Endothelial cell (in vitro differentiated cells): ENCODE results near the gene ERP44. TPM values are rescaled to one million over a fixed set of nuclear protein-coding genes. Genes with fewer than 3 reads are reported as not detected.

Experiments used
- DNase-seq: peaks from one replicate; pipeline ENCODE4 v3.0.0; 2021; ENCODE audit warnings: low spot score
- H3K27ac Mint-ChIP-seq: one replicate; pipeline ENCODE4 v1.8.0; 2021; ENCODE audit warnings: mixed read lengths, inconsistent platforms; ENCODE audit not compliant: unreplicated experiment
- H3K27me3 Mint-ChIP-seq: one replicate; pipeline ENCODE4 v1.8.0; 2021; ENCODE audit warnings: mild to moderate bottlenecking, moderate library complexity, mixed read lengths, inconsistent platforms; ENCODE audit not compliant: unreplicated experiment
- H3K36me3 Mint-ChIP-seq: one replicate; pipeline ENCODE4 v1.8.0; 2021; ENCODE audit warnings: mild to moderate bottlenecking, low read depth, mixed read lengths, inconsistent platforms; ENCODE audit not compliant: unreplicated experiment
- H3K4me1 Mint-ChIP-seq: one replicate; pipeline ENCODE4 v1.8.0; 2021; ENCODE audit warnings: mild to moderate bottlenecking, mixed read lengths, inconsistent platforms; ENCODE audit not compliant: unreplicated experiment
- H3K4me3 Mint-ChIP-seq: one replicate; pipeline ENCODE4 v1.8.0; 2021; ENCODE audit warnings: mild to moderate bottlenecking, mixed read lengths, inconsistent platforms; ENCODE audit not compliant: unreplicated experiment
- H3K9me3 Mint-ChIP-seq: one replicate; pipeline ENCODE4 v1.8.0; 2021; ENCODE audit warnings: mixed read lengths, inconsistent platforms; ENCODE audit not compliant: unreplicated experiment
- CTCF ChIP-seq: fragments of 200-600 bp; sonication (generic); IDR thresholded peaks from one replicate; pipeline ENCODE4 v1.5.0; 2021; ENCODE audit warnings: antibody characterized with exemption; ENCODE audit not compliant: unreplicated experiment
- total RNA-seq: library from RNA; stranded (reverse); fragmentation: NEBNext Ultra II Directional; extraction: Animal tissue kit (Norgen Biotek cat#: 25700); gene quantifications from one replicate; pipeline ENCODE4 v1.2.1, GENCODE V29; 2021; ENCODE audit not compliant: unreplicated experiment

ERP44 gene
- total RNA-seq, 1 donor from 2014 or later, result 14.5 TPM

GRCh38 chr9:99948896-99949295 is 149.9 kb downstream of the ERP44 start:
- Mint-ChIP-seq H3K4me1 (no peaks in the 10 kb centered on the region), H3K9me3 (no peaks in the 10 kb centered on the region), H3K27ac (no peak overlapping the region), H3K27me3 (no peaks in the 10 kb centered on the region), H3K36me3 (no peaks in the 10 kb centered on the region), H3K4me3 (no peak overlapping the region)
- DNase-seq, result no peak
- no peak for TF ChIP-seq CTCF

GRCh38 chr9:99948482-99948881 is 150.3 kb downstream of the ERP44 start:
- no peak for DNase-seq
- no peaks in the 10 kb centered on the region for H3K4me1 Mint-ChIP-seq
- H3K4me3 Mint-ChIP-seq, result no peak overlapping the region
- H3K9me3 Mint-ChIP-seq, result no peaks in the 10 kb centered on the region
- no peak for TF ChIP-seq CTCF
- no peaks in the 10 kb centered on the region for H3K27me3 Mint-ChIP-seq
- no peaks in the 10 kb centered on the region for H3K36me3 Mint-ChIP-seq
- no peak overlapping the region for H3K27ac Mint-ChIP-seq

GRCh38 chr9:99947395-99947794 is 151.4 kb downstream of the ERP44 start:
- no peak overlapping the region for H3K27ac Mint-ChIP-seq
- no peaks in the 10 kb centered on the region for H3K36me3 Mint-ChIP-seq
- DNase-seq, result no peak
- peak; percentile 60 for TF ChIP-seq CTCF
- H3K4me3 Mint-ChIP-seq, result no peak overlapping the region
- no peaks in the 10 kb centered on the region for H3K27me3 Mint-ChIP-seq
- no peaks in the 10 kb centered on the region for H3K4me1 Mint-ChIP-seq
- H3K9me3 Mint-ChIP-seq, result no peaks in the 10 kb centered on the region

- DNase-seq, result no peak
These were observed 161.7 kb downstream of the ERP44 start for GRCh38 chr9:99936947-99937587.

More at GRCh38 chr9:99936947-99937587, 161.7 kb downstream of the ERP44 start:
- no peak overlapping the region for H3K4me3 Mint-ChIP-seq
- no peaks in the 10 kb centered on the region for H3K4me1 Mint-ChIP-seq
- no peak for TF ChIP-seq CTCF
- H3K27me3 Mint-ChIP-seq, result peaks cover 1% of the 10 kb centered on the region
- H3K27ac Mint-ChIP-seq, result no peak overlapping the region
- H3K9me3 Mint-ChIP-seq, result peaks cover 6% of the 10 kb centered on the region
- peaks cover 23% of the 10 kb centered on the region for H3K36me3 Mint-ChIP-seq
